HUDEP-2 (cell line): ENCODE results near the gene HNRNPA2B1.
"Not testable (repeated sequence)": the region's sequence is repeated elsewhere in the genome, so short reads cannot be mapped to it uniquely, and the experiment has no call there.

Experiments used
- DNase-seq, 76 experiments: peaks; one replicate each; lab custom pipeline; 2025; ENCODE audit not compliant: unreplicated experiment in 76 of 76; lab: John Stamatoyannopoulos, UW

Gene HNRNPA2B1

DNA sequence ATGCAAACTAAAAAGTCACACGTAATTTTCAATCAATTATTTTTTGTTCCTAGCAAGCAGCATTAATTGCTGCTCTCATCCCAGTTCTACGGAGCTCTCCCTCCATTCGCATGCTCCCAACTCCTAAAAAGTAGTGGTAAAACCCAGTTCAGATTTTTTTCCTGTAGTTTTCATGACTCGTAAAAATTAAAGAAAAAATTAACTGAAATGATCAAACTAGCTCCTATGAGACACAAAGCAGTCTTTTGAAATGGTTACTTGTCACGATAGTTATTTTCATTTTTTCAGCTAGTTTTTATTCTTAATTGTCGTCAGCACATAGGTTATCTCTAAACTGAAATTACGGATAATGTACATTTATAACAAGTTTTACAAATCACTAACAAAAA lies 1.8 kb downstream of the HNRNPA2B1 start:
- DNase-seq, result no peak

DNA sequence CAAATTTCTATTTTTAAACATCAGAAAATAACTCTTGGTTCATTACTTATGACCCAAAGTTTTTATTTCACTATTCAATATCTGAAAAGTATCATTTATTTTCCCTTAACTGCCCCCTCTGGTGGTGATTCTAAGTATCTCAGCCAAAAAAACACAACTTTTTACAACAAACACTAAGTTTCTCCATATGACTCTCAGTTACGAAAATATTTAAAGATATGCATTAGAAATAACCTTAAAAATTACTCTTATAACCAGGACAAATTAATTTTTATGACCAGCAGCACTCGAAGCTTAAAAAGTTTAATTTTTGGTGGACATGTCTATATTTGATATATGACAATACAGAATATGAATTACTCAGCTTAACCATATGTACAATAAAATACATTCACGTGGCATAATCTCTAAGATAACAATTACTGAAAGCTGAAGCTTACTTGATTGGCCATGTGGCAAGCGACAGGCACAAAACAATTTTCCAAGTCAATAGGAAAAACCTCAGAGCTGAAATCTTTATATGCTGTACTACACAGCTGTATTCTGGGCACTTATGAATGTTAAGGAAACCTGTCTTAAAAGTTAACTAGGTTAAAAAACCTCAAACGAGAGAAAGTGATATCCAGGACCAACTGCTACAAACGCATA lies 2.3 kb downstream of the HNRNPA2B1 start:
- peak in 20 of 76 experiments; percentile 15 to 56 (median 30) for DNase-seq

DNA sequence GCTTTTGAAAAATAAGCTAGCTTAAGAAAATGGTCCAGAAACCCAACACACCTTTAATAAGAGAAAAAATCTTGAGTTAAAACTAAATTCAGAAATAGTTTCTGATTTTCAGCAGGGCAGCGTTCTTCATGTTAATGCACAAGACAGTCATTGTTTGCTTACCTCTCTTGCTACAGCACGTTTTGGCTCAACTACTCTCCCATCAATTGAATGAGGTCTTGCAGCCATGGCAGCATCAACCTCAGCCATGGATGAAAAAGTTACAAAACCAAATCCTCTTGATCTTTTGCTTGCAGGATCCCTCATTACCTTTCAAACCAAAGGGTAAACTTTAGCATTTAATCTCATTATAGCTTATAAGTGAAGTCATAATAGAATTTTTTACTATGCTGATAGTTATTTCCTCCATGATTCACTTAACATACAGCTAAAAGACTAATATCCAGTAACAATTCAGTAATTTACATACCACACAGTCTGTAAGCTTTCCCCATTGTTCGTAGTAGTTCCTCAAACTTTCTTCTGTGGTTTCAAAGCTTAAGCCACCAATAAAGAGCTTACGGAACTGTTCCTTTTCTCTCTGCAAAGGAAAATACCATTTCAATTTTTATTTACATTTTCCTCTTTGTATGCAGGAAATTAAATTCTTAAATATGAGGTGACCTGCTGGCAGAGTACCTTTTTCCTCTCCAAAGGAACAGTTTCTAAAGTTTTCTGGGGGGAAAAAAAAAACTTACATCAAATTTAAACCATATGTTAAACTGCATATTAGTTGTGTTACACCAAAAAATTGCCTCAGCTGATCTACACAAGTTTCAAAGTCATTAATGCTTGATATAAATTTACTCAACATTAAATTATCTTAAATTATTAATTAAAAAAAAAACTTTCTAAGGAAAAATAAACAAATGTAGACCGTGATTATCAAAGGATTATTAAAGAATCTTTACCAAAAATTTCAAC lies 3.1 kb downstream of the HNRNPA2B1 start:
- DNase-seq, result no peak

DNA sequence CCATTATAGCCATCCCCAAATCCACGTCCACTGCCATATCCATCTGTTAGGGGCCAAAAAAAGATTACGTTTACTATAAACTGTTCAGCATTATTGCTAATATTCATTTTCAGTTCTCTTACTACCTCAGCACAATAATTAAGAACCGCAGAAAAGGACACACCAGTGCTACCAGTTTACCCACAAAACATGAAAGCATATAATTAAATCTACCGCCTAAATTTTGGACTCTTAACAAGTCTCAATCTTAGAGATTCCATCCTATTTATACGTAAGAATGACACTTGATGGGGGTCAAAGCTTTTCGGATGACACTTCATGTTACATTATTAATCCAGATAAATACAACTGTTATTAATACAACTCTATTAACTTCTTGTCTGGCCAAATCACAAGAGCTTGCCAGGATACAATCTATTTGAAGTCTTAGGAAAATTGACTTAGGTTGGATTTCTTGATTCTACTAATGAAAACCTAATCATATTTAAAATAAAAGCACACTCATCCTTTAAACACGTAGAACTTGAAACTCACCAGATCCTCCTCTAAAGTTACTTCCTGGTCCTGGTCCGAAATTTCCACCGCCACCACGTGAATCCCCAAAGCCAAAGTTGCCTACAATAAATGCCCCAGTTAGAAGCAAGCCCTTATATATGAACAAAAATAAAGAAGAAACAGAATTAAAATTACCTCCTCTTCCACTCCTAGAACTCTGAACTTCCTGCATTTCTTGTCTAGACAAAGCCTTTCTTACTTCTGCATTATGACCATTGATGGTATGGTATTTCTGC lies 4.5 kb downstream of the HNRNPA2B1 start:
- no peak for DNase-seq

DNA sequence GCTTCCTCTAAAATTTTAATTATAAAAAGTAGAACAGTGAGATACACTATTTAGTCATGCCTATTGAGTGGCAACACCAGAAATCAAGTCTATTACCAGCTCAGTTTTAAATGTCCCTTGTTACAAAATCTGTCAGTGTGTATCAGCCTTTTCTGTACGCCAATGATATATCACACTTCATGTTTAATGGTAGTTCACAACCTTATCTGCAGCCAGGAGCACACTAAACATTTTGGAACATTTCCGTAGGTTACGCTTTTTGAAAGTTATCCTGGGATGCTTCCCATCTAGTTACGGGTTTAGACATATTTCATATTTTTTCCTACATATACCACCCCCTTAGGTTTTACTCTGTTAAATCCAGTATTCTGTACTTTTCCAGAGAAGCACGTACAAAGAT lies 5.4 kb downstream of the HNRNPA2B1 start:
- DNase-seq, result no peak

DNA sequence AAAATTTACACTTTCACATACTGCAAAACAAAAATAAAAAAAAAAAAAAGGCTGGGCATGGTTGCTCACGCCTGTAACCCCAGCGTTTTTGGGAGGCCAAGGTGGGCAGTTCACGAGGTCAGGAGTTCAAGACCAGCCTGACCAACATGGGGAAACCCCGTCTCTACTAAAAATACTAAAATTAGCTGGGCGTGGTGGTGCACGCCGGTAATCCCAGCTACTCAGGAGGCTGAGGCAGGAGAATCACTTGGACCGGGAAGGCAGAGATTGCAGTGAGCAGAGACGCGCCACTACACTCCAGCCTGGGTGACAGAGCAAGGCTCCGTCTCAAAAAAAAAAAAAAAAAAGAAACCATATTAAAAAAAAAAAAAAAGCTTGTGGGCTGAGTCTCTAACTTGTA lies 5.8 kb downstream of the HNRNPA2B1 start:
- not testable (repeated sequence) for DNase-seq

DNA sequence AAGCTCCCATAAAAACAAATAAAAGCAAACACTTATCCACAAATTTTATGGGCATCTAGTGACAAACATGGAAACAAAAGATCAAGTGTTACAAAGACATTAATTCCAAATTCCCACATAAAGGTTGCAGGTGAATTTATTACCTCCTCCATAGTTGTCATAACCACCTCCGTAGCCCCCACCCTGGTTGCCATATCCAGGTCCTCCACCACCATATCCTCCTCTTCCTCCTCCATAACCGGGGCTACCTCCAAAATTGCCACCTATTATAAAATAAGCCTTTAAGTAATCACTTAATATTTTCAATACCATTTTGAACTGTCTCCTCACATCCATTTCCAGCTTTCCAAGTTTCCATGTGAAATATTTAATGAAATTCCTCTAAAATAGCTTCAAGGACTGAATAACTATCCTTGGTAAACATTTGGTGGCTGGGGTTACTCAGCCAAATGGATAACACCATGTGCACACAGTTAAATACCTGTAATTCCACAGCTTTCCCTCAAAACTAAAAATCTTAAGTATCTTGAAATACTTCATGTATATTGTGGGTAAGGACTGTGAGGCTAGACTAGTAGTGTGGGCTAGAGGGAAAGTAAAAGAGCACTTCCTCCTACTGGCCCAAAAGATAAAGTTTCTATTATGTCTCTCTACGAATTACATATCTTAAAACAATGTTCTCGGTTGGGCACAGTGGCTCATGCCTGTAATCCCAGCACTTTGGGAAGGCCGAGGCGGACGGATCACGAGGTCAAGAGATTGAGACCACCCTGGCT lies 6.9 kb downstream of the HNRNPA2B1 start:
- no peak for DNase-seq

DNA sequence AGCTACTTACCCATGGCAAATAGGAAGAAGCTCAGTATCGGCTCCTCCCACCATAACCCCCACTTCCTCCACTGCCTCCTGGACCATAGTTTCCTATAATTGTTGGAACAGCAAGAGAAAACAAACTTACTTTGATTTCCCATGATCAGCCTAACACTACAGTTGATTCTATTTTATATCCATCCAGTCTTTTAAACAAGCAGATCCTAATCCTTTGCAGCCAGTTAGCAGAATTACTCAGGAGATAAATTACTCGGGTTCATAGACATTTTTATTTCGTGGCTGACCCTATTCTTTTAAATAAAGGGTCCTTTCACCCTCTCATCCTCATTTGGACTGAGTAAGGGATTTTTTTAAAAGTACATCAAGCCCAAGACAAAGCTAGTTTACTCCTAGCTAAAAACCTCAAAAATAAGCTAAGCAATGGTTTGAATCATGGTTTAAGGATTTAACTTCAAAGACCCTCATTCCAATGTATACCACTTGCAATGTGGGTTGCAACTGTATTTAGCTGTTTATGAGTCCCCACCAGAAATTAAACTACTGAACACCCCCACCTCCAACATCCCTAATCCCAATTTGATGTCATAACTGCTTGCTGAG lies 8.0 kb downstream of the HNRNPA2B1 start:
- DNase-seq, result no peak

DNA sequence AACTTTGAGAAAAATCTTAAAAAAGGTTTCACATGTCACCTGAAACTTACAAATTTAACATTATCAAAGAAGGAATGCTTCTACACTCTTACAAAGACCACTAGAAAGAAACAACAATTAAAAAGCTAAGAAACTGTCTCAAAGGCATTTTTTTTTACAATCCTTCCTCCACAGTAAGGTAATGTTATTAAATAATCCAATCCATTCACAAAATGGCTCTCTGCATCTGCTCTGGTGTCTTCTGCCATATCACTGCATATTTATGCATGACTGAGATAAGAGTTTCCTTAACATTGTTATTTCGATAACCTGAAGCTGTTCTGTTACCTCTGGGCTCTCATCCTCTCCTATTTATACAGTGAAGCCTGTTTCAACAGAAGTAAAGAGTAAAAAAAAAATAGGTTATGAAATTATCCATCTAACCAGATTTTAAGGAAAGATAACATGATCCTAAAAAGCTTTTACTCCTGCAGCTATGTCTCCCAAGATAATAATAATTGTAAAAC lies 8.5 kb downstream of the HNRNPA2B1 start:
- DNase-seq, result no peak

DNA sequence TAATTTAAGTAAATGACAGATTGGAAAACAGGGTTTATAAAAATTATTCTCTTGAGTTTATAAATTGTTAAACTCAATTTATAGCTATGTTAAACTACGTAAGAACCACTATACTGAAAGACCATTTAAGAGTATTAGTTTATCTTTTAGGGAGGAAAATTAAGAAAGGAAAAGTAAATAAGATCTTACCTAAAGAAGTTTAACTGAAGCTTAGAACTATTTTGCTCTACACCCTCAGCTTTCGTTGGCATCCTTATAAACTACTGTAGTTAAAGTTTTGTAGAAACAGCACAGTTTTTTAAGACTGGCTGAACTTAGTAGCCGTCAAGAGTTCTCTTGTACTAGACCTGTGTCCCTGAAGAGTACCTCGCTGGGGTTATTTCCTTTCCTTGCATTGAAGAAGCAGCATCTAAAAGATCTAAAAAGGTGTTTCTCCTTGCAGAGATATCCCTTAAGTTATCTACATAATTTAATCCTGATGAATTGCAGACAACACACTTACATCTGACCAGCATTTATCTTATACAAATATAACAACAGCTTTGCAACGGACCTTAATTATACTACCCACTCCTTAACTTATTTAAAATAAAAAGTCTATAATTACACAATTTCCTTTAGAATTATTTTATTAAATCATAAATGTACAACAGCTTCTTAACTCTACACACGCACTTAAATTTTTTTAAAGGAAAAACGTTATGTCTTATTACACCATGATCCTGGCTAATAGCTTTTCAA lies 9.1 kb downstream of the HNRNPA2B1 start:
- DNase-seq, result no peak

DNA sequence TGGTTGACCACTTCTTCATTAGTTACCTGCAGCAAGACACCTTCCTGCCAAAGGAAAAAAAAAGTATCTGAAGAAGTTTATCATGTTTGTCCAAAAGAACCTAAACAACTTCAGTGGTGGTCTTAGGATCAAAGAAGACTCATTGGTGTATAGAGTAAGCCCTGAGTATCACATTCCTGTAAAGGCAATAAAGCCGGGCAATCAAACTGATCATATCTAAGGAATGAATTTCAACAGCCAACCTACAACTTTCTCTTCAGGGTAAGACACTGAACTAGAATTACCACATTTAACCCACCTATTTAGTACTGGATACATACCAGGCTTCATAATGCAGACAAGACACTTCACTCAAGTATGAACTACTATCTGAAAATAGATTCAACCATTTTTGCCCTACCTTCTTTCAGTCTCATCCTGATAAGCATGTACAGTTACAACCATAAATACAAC lies 10.1 kb downstream of the HNRNPA2B1 start:
- DNase-seq, result no peak

DNA sequence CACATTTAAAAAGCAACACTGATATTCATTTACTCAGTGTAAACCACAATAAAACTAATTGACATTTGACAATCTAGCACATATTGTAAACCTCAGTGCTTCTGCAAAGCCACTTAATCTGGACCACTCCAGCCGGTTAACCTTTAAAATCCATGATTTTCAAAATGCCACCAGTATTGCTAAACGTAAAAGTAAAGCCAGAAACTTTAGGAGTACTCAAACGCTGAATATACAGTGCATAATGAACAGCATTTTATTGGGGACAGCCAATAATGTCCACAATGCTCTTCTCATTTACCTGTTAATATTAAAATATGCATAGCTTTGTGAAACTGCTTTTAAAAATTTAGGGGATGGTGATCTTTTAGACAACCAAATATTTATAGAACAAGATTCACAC lies 10.8 kb downstream of the HNRNPA2B1 start:
- no peak for DNase-seq

DNA sequence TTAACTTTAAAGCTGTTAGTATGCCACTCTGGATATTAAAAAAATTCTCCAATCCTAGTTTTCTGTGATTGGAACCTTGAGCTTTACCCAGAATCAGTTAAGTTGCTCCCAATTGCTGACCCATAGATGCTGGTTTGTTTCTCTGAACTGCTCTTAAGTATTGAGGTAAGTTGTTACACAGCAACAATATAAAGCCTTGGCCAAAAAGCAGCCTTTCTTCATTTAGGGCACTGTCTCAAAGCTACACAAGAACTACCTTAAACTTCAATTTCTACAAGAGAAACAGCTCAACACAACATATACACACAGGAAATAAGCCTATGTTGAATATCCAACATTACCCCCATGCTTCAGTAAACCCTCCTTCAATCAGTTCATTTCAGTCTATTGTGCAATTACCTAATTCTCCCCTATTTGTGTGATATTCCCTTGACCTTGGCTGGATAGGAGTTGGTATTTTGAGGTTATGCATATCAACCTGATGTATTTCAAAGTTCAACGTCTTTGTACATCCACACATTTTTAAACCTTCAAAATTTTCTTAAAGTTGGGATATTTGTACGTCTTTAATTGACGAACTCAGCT lies 11.5 kb downstream of the HNRNPA2B1 start:
- no peak for DNase-seq

DNA sequence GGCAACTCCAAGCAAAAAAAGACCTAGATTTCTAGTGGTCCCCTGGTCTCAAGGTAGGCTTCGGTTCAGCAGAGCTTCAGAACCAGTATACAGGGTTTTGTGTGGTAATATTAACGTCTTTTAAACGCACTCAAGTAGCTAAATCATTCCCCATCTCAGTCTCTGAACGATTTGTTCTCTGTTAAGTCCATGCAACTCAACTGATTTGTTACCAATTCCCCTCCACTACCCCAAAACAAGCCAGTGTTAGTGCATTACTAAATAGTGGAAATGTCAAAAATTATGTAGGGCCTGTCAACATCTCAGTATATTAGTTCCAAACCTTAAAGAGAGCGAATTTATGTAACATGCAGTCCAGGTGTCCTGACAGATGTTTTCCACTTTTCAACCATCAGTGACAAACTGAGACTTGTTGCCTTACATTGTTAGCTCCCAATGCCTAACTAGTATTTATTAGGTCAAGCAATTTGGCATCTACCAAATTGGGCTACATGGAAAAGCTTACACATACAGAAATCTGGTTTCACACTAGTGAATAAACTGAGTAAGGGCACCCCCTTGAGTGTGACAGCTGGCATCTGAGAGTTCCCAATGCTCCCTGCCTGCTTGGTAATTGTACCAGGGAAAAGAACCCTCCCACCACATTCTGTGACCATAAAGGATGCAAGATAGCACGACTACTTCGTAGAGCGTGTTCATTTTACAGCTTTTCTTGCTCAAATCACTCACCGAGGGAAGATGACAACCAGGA lies 12.2 kb downstream of the HNRNPA2B1 start:
- peak in 1 of 76 experiments; percentile 29 for DNase-seq

DNA sequence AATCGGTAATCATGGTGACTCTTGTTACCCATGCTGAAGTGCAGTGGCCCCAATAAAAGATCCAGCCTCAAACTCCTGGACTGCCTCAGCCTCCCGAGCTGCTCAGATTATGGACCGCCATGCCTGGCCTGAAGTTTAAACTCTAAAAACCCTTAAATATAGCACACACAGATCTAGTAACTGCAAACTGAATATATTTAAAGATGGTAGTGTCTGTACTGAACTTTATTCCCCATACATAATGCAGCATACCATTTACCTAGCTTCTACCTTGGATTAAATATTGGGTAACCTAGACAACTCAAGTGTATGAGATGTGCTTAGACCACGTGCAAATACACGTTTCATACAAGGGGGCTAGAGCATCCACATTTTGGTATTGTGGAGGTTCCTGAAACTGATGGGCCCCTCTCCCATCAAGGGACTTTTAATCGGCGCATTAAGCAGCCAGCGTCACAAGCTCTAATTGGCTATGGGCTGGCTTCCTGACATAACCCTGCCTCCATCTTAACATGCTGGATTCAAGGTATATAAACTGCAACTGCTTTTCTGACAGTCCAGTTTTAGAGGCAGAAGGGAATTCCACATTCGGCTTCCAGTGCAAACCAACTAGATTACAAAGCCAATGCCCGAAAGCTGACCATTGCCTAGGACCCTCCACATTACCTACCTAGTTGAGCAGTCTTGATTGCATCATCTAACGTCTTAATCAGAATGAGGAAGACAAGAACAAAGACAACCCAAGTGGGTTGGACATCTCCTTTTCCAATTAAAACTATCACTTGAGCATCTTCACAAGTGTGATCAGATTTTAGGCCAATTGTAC lies 13.0 kb downstream of the HNRNPA2B1 start:
- peak in 7 of 76 experiments; percentile 22 to 43 (median 37) for DNase-seq

DNA sequence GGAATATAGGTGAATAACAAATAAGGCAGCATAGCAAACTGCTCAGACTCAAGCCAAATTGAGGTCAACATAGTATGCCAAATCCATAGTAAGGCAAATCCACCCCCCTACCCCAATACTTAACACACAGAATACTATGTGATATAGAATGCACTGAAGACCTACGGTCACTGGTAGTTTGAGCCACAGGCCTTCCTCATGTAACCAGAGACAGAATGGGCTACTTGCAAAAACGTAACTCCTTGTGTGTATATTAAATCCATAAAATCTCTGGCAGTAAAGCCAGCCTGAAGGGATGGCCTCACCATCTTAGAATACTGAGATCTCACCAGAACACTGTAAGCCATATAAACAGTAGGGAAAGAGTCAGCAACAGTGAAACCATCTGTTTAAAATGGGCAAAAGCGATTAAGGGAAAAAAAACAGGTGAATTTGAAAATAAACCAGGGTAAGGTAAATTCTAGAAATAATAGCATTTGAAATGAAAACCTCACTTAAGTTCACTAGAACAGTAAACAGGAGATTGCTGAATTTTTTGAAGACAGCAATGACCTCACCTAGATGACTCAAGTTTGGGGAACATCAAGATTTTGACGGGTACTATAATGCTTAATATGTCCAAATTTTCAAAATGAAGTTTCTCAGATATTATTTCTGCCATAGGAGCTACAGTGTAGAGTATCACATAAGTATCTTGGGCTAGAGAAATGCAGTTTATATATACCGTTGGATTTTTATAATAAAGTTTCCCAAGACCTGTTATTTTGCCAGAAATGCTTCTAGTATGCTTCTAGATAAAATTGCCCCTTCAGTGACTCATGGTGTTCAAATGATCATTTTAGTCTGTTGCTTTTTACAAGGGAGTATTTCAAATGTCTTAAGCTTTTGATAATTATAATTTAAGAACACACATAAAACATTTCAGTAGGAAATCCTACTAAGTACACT lies 13.9 kb downstream of the HNRNPA2B1 start:
- no peak for DNase-seq
